Activated CD4-positive, alpha-beta T cell treated with anti-CD3 and anti-CD28 coated beads, Interleukin-10, Interleukin-2, amounts not matched to agents 100 ng/mL and 50 ng/mL, durations not matched to agents 16 hours and 8 hours (primary cell): ENCODE measurements around the gene IL4R.
A peak's percentile ranks its signal among the peaks of the same experiment; 100 is the strongest.
"Not testable (repeated sequence)": the region's sequence is repeated elsewhere in the genome, so short reads cannot be mapped to it uniquely, and the experiment has no call there.

Source experiments
- DNase-seq: peaks from one replicate; pipeline ENCODE4 v3.0.0-alpha.2; 2020

The IL4R gene

GRCh38 chr16:27407133-27407532 lies 93.4 kb downstream of the IL4R start:
- DNase-seq, result peak; percentile 45

- peak; percentile 75 for DNase-seq
Measured at GRCh38 chr16:27408012-27408601, 94.3 kb downstream of the IL4R start.

- peak; percentile 27 for DNase-seq
Measured at GRCh38 chr16:27408602-27409031, 94.8 kb downstream of the IL4R start.

GRCh38 chr16:27409958-27410357 lies 96.2 kb downstream of the IL4R start:
- DNase-seq, result not testable (repeated sequence)

GRCh38 chr16:27410761-27411160 lies 97.0 kb downstream of the IL4R start:
- no peak for DNase-seq

- DNase-seq, result no peak
Measured at GRCh38 chr16:27413956-27414355, 100.2 kb downstream of the IL4R start.
